HG02973 (cell line): Measurements from ENCODE around the gene FMN2.
"Not testable (repeated sequence)": the region's sequence is repeated elsewhere in the genome, so short reads cannot be mapped to it uniquely, and the experiment has no call there.

Experiments
- ATAC-seq: cut with Tn5 transposase; IDR thresholded peaks from one replicate; pipeline ENCODE4 v1.9.1; 2021; ENCODE audit warnings: moderate library complexity; ENCODE audit not compliant: unreplicated experiment

FMN2 gene

GRCh38 chr1:240295811-240296210 is 204.1 kb downstream of the FMN2 start:
- ATAC-seq, result no peak

GRCh38 chr1:240304466-240304865 is 212.8 kb downstream of the FMN2 start:
- ATAC-seq, result no peak

- no peak for ATAC-seq
Observed at GRCh38 chr1:240306673-240307072, 215.0 kb downstream of the FMN2 start.

GRCh38 chr1:240308096-240308495 is 216.4 kb downstream of the FMN2 start:
- ATAC-seq, result no peak

- ATAC-seq, result no peak
Observed at GRCh38 chr1:240309769-240310168, 218.1 kb downstream of the FMN2 start.

GRCh38 chr1:240310226-240310925 is 218.7 kb downstream of the FMN2 start:
- no peak for ATAC-seq

GRCh38 chr1:240312872-240313271 is 221.2 kb downstream of the FMN2 start:
- ATAC-seq, result no peak

- no peak for ATAC-seq
Observed at GRCh38 chr1:240314845-240315801, 223.4 kb downstream of the FMN2 start.

- ATAC-seq, result no peak
Observed at GRCh38 chr1:240319998-240320397, 228.3 kb downstream of the FMN2 start.

GRCh38 chr1:240320659-240321058 is 229.0 kb downstream of the FMN2 start:
- ATAC-seq, result no peak

- no peak for ATAC-seq
Observed at GRCh38 chr1:240322943-240323342, 231.3 kb downstream of the FMN2 start.

GRCh38 chr1:240328382-240328781 is 236.7 kb downstream of the FMN2 start:
- ATAC-seq, result not testable (repeated sequence)

GRCh38 chr1:240329443-240329842 is 237.8 kb downstream of the FMN2 start:
- no peak for ATAC-seq

GRCh38 chr1:240332672-240333071 is 241.0 kb downstream of the FMN2 start:
- no peak for ATAC-seq

GRCh38 chr1:240337781-240338180 is 246.1 kb downstream of the FMN2 start:
- no peak for ATAC-seq

- no peak for ATAC-seq
Observed at GRCh38 chr1:240338837-240339236, 247.2 kb downstream of the FMN2 start.

- no peak for ATAC-seq
Observed at GRCh38 chr1:240341365-240342250, 249.9 kb downstream of the FMN2 start.

- no peak for ATAC-seq
Observed at GRCh38 chr1:240342251-240342625, 250.6 kb downstream of the FMN2 start.

- no peak for ATAC-seq
Observed at GRCh38 chr1:240343045-240343444, 251.4 kb downstream of the FMN2 start.

- ATAC-seq, result no peak
Observed at GRCh38 chr1:240343966-240344365, 252.3 kb downstream of the FMN2 start.

- ATAC-seq, result no peak
Observed at GRCh38 chr1:240344918-240345317, 253.2 kb downstream of the FMN2 start.
